GM19035 (cell line): ENCODE results near the gene SCAPER.
"Not testable (repeated sequence)": the region's sequence is repeated elsewhere in the genome, so short reads cannot be mapped to it uniquely, and the experiment has no call there.

Experiments used
- ATAC-seq: cut with Tn5 transposase; IDR thresholded peaks from one replicate; pipeline ENCODE4 v1.9.1; 2021; ENCODE audit not compliant: unreplicated experiment

The SCAPER gene

DNA sequence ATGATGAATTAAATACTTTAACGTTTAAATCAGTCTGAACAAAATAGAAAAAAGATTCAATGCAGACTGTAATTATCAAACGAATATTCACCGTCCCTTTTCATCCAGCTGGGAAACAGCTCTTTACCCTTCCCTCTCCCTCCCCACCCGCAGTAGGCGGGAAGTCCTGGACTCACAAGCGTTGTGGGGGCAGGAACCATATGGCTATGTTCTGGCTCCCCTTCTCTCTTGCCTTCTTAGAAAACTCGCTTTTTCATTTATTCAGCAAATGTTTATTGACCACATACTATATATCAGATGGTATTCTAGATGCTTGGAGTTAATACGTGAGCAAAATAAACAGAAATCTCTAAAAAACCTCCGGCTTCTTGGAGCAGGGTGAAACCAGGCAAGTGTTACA lies 715 bp upstream of the SCAPER start:
- no peak for ATAC-seq

DNA sequence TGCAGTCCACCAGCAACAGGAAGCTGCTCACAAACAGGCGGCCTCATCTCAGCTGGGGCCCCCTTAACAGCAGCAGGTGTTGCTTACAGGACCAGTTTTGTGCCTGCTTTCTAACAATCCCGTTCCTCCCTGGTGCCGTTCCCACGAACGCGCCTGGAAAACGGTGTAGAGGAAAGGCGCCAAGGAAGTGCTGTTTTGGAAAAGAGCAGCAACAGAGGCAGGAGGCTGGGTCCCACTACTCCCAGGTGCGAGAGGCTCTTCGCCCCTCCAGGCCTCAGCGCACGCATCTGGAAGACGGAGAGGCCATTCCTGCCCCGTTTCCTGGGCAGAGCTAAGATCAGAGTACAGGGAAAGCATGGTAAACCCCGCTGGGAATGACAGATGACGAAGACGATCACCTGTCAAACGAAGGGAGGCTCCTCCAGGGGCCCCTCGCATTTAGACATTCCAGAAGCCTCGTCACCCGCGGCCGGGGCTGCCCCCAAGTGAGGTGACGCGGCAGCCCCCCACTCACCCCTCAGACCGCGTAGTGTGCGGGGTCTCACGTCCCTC lies 603 bp downstream of the SCAPER start:
- ATAC-seq, result peak; percentile 14

DNA sequence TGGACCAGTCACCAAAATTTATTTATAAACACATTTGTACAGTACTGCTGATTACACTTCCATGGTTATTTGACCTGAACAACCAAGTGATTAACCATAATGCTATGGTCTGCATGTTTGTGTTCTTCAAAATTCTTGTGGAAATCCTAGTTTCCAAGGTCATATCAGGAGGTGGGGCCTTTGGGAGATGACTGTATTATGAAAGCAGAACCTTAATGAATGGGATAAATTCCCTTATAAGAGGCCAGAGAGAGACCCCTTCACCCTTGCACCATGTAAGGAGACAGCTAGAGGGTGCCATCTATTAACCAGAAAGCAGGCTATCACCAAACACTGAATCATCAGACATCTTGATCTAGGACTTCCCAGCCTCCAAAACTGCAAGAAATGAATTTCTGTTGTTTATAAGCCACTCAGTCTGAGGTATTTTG lies 1.9 kb downstream of the SCAPER start:
- no peak for ATAC-seq

DNA sequence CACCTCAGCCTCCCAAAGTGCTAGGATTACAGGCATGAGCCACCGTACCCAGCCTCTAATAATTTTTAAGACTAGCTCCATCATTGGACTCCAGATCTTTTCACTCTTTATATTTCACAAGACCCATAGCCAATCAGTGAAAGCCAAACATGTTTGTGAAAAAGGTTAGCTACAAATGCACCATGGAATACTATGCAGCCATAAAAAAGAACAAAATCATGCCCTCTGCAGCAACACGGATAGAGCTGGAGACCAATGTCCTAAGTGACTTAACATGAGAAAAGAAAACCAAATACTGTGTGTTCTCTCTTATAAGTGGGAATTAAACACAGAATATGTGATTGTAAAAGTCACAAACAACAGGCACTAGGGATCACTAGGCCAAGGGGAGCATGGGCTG lies 3.2 kb downstream of the SCAPER start:
- ATAC-seq, result no peak

DNA sequence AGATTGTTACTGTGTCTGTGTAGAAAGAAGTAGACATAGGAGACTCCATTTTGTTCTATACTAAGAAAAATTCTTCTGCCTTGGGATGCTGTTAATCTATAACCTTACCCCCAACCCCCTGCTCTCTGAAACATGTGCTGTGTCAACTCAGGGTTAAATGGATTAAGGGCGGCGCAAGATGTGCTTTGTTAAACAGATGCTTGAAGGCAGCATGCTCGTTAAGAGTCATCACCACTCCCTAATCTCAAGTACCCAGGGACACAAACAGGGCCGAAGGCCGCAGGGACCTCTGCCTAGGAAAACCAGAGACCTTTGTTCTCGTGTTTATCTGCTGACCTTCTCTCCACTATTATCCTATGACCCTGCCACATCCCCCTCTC lies 5.2 kb downstream of the SCAPER start:
- ATAC-seq, result not testable (repeated sequence)

DNA sequence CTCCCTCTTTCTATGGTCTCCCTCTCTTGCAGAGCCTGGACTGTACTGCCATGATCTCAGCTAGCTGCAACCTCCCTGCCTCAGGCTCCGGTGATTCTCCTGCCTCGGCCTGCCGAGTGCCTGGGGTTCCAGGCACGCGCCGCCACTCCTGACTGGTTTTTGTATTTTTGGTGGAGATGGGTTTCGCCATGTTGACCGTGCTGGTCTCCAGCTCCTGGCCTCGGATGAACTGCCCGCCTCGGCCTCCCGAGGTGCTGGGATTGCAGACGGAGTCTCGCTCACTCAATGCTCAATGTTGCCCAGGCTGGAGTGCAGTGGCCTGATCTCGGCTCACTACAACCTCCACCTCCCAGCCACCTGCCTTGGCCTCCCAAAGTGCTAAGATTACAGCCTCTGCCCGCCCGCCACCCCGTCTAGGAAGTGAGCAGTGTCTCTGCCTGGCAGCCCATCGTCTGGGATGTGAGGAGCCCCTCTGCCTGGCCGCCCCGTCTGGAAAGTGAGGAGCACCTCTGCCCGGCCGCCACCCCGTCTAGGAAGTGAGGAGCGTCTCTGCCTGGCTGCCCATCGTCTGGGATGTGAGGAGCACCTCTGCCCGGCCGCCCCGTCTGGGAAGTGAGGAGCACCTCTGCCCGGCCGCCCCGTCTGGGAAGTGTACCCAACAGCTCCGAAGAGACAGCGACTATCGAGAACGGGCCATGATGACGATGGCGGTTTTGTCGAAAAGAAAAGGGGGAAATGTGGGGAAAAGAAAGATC lies 5.8 kb downstream of the SCAPER start:
- not testable (repeated sequence) for ATAC-seq

DNA sequence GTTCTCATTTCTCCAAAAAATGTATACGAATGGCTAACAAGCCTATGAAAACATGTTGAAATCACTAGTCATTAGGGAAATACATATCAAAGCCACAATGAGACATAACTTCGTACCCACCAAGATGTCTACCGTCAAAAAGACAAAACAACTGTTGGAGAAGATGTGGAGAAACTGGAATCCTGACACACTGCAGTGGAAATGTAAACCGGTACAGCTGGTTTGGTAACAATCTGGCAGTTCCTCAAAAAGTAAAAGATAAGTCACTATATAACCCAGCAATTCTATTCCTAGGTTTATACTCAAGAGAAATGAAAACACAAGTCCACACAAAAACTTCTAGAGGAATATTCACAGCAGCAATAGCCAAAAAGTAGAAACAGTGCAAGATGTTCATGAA lies 7.0 kb downstream of the SCAPER start:
- no peak for ATAC-seq

DNA sequence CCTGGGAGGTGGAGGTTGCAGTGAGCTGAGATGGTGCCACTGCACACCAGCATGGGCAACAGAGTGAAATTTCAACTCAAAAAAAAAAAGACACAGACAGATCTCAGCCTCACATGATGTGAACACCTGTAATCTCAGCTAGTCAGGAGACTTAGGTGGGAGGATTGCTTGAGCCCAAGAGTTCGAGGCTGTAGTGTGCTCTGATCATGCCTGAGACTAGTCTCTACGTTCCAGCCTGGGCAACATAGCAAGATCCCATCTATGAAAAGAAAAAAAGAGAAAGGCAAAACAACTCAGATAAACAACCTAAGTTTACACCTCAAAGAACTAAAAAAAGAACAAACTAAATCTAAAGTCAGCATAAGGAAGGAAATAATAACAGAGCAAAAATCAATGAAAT lies 11.0 kb downstream of the SCAPER start:
- no peak for ATAC-seq

DNA sequence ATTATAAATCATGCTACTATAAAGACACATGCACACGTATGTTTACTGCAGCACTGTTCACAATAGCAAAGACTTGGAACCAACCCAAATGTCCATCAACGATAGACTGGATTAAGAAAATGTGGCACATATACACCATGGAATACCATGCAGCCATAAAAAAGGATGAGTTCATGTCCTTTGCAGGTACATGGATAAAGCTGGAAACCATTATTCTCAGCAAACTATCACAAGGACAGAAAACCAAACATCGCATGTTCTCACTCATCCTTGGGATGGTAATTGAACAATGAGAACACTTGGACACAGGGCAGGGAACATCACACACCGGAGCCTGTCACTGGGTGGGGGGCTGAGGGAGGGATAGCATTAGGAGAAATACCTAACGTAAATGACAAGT lies 12.3 kb downstream of the SCAPER start:
- ATAC-seq, result not testable (repeated sequence)

DNA sequence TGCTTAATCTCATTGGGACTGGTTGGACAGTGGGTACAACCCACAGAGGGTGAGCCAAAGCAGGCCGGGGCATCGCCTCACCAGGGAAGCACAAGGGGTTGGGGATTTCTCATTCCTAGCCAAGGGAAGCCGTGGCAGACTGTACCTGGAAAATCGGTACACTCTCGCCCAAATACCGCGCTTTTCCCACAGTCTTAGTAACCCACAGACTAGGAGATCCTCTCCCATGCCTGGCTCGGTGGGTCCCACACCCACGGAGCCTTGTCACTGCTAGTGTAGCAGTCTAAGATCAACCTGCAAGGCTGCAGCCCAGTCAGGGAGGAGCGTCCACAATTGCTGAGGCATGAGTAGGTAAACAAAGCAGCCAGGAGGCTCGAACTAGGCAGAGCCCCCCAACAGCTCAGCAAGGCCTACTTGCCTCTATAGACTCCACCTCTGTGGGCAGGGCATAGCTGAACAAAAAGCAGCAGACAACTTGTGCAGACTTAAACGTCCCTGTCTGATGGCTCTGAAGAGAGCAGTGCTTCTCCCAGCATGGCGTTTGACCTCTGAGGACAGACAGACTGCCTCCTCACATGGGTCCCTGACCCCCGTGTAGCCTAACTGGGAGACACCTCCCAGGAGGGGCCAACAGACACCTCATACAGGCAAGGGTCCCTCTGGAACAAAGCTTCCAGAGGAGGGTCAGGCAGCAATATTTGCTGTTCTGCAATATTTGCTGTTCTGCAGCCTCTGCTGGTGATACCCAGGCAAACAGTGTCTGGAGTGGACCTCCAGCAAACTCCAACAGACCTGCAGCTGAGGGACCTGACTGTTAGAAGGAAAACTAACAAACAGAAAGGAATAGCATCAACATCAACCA lies 17.6 kb downstream of the SCAPER start:
- not testable (repeated sequence) for ATAC-seq

DNA sequence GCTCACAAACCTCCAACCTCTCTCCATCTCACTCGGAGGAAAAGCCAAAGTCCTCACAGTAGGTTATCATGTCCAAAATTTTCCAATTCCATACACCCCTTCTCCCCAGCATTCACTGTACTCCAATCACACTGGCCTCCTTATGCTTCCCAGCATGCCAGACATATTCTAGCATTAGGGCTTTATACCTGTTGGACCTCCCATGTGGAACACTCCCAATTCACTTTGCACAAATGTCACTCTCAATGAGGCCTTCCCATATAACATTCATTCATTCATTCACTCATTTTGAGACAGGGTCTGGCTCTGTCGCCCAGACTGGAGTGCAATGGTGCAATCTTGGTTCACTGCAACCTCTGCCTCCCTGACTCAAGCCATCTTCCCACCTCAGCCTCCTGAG lies 19.9 kb downstream of the SCAPER start:
- ATAC-seq, result no peak

DNA sequence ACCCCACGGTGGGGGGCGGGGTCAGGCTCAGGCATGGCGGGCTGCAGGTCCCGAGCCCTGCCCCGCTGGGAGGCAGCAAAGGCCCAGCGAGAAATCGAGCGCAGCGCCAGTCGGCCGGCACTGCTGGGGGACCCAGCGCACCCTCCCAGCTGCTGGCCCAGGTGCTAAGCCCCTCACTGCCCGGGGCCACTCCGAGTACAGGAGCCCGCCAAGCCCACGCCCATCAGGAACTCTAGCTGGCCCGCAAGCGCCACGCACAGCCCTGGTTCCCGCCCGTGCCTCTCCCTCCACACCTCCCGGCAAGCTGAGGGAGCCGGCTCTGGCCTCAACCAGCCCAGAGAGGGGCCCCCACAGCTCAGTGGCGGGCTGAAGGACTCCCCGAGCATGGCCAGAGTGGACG lies 29.2 kb downstream of the SCAPER start:
- no peak for ATAC-seq

DNA sequence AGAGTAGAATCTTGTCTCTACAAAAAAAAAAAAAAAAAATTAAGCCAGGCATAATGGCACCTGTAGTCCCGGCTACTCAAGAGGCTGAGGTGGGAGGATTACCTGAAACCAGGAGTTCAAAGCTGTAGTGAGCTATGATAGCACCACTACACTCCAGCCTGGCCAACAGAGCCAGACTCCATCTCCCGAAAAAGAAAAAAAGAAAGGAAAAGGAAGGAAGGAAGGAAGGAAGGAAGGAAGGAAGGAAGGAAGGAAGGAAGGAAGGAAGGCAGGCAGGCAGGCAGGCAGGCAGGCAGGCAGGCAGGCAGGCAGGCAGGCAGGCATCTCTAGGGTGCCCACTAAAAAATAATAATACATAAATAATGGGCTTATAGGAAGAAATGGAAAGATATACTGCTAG lies 32.1 kb downstream of the SCAPER start:
- ATAC-seq, result not testable (repeated sequence)

DNA sequence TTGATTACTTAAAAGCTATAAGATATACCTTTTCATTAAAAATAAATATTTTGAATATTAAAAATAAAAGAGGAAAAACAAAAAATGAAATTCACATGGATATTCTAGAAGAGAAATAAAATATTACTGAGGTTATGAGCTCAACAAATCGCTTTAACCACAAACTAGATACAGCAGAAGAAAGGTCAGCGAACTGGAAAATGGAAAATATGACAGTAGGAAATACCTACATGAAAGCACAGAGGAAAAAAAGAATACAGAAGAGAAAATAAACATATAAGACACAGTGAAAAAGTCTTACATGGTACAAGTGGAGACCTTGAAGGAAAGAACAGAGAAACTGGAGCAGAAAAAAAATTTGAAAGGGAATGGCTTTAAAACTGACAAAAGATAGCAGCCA lies 33.2 kb downstream of the SCAPER start:
- ATAC-seq, result no peak

DNA sequence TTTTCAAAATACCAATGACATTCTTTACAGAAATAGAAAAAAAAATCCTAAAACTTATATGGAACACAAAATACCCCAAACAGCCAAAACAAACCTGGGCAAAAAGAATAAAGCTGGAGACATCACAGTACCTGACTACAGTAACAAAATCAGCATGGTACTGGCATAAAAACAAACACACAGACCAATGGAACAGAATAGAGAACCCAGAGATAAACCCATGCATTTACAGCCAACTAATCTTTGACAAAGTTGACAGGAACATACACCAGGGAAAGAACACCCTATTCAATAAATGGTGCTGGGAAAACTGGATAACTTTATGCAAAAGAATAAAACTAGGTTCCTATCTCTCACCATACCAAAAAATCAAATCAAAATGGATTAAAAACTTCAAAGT lies 36.4 kb downstream of the SCAPER start:
- ATAC-seq, result no peak

DNA sequence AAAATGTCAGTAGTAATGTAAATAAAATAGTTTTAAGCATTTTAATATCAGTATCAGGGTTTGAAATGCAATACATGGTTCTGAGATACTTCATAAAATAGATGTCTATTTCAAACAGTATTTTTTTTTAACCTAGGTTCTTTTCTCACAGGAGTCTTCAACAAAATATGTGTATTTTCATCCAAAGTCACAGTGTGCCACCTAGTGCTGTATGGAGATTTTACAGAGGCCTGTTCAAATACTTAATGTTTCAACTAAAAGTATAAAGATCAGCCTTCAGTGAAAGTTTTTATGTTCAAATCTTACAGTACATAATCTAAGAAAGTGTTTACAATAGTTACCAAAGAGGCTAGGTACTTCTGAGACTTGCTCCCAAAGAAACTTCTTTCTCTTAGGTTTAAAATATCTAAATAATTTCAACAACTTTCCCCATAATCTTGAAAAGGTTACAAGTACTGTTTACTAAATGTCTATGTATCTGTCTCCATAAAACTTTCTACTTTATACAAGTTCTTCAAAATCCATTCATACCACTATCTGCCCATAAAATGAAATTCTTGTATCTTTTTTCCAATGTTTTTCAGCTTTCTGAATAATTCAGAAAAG lies 38.3 kb downstream of the SCAPER start:
- ATAC-seq, result no peak

DNA sequence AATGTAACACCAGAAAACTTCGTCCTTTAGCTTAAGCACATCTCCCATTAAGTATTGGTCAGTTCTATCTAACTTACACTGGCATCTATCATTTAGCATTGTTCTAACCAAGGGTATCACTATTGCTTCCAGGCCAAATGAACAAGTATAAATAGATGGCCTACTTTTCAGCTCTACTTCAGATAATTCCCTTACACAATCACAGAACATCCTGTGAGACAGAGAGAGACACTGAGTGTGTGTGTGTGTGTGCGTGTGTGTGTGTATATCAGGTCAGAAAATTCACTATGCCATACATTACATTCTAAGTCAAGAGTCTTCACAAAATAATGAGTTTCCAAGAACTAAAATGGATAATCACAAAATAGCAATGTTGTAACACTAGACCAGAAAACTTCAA lies 39.1 kb downstream of the SCAPER start:
- no peak for ATAC-seq

DNA sequence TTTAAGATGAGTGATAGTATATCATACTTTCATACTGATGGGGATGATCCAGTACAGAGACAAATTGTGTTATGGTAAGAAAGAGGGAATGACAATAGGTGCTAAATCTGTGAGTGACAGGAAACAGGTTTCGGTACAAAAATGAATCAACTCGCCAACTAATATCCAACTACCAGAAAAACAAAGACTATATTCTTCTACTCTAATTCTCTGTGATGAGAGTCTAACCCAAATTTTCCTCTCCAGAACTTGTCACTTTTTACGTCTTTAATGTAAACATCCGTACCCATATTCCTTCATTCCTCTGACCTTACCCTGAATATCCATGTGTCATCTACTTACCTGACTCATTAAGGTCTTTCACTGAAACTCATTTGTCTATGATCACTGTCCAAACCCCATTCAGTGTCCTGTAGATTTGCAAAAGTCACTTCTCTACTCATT lies 39.6 kb downstream of the SCAPER start:
- no peak for ATAC-seq

DNA sequence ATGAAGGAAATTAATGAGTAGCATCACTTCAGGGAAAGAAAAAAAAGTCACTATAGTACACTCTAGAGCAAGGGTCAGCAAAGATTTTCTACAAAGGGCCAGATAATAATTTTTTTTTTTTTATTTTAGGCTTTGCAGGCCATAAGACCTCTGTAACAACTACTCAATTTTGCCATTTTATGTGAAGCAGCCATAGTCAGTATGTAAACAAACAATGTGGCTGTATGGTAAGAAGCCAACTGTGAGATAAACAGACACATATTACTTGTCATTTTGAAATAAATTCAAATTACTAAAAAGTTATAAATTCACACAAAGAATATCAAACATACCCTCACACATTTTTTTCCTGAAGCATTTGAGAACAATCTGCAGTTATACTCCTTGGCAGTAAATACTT lies 40.6 kb downstream of the SCAPER start:
- no peak for ATAC-seq

DNA sequence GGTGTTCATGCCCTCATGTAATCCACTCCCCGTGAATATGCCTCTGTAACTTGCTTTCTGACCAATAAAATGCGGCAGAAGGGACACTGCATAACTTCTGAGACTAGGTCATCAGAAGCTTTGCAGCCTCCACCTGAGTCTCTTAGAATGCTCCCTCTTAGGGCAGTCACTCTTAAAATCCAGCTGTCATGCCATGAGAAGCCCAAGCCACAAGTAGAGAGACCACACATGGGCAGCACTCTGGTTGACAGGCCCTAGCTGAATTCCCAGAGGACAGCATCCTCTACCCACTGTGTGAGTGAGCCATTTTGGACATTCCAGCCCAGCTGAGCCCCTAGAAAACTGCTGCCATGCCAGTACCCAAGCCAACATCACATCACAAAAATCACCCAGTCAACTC lies 41.4 kb downstream of the SCAPER start:
- ATAC-seq, result no peak

DNA sequence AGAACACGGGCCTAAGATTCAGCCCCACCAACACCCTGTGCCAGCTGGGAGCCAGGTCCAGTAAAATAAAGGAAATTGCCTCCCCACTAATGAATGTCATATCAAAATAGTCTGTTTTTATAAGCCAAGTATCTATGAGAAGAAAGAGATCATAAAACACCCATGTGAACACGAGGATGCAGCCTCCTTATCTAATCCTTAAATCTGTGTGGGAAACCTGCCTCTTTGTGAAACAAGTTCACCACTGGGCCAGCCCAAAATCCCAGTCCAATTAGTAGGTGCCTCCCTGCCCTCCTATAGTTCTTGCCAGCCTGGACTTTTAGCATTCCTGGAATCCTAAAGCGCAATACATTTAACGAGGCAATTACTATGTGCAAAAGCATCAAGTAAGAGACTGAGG lies 42.0 kb downstream of the SCAPER start:
- ATAC-seq, result no peak
